Lung (tissue), 12 donors: Measurements from ENCODE around the gene TMC5. TPM values are rescaled to one million over a fixed set of nuclear protein-coding genes. Genes with fewer than 3 reads are reported as not detected.
A peak's percentile ranks its signal among the peaks of the same experiment; 100 is the strongest.

ENCODE experiments used
- ATAC-seq: fragments of 200-7000 bp; cut with Tn5 transposase; one replicate; pipeline ENCODE4 v1.9.1; 2020; ENCODE audit warnings: moderate number of reproducible peaks; ENCODE audit not compliant: insufficient read depth, low FRiP score
- DNase-seq, 3 donors: peaks; one replicate each; pipeline ENCODE4 v3.0.0-alpha.2; 2013 to 2017
- H3K27ac ChIP-seq, 2 donors: one replicate each; pipeline ENCODE4 v1.5.1; 2013; ENCODE audit warnings: mild to moderate bottlenecking in 2 of 2, moderate library complexity in 2 of 2, control low read depth in 1 of 2, inconsistent platforms in 1 of 2, low read depth in 1 of 2, low read length in 1 of 2
- H3K27me3 ChIP-seq, 3 donors: one replicate each; pipeline ENCODE4 v1.5.1; 2013; ENCODE audit warnings: low read length in 2 of 3; ENCODE audit not compliant: control insufficient read depth in 3 of 3, insufficient read depth in 3 of 3
- H3K36me3 ChIP-seq, 4 donors: one replicate each; pipeline ENCODE4 v1.5.1; 2013; ENCODE audit warnings: low read length in 4 of 4, mild to moderate bottlenecking in 1 of 4, moderate library complexity in 1 of 4; ENCODE audit not compliant: control insufficient read depth in 4 of 4, insufficient read depth in 4 of 4
- H3K4me1 ChIP-seq, 5 donors: one replicate each; pipeline ENCODE4 v1.5.1; 2013; ENCODE audit warnings: low read length in 5 of 5, mild to moderate bottlenecking in 2 of 5, moderate library complexity in 1 of 5; ENCODE audit not compliant: control insufficient read depth in 5 of 5, insufficient read depth in 5 of 5
- H3K4me3 ChIP-seq: one replicate; pipeline ENCODE4 v1.5.1; 2013; ENCODE audit warnings: mild to moderate bottlenecking, control low read depth, moderate library complexity
- H3K9ac ChIP-seq, 2 donors: one replicate each; pipeline ENCODE4 v1.5.1; 2013; ENCODE audit warnings: low read length in 2 of 2, control low read depth in 1 of 2; ENCODE audit not compliant: insufficient read depth in 1 of 2
- H3K9me3 ChIP-seq, 4 donors: one replicate each; pipeline ENCODE4 v1.5.1; 2013; ENCODE audit warnings: low read length in 3 of 4, mild to moderate bottlenecking in 1 of 4, moderate library complexity in 1 of 4; ENCODE audit not compliant: control insufficient read depth in 4 of 4, insufficient read depth in 3 of 4
- CTCF ChIP-seq: IDR thresholded peaks from 2 replicates; pipeline ENCODE4 v1.5.1; 2012; ENCODE audit warnings: mild to moderate bottlenecking; ENCODE audit errors: control extremely low read depth, extremely low read depth
- WGBS, 2 donors: extraction: QIAGEN DNeasy Blood & Tissue Kit; methylation state at CpG; one replicate each; pipeline ENCODE4 v1.1.7; 2013; 5-methylcytosine and 5-hydroxymethylcytosine counted together
- polyA plus RNA-seq, 2 donors: library from polyadenylated mRNA; stranded (reverse); fragments of 200-250 nt; gene quantifications; one replicate each; pipeline ENCODE4 v1.2.1, GENCODE V29; 2013
- total RNA-seq, 2 donors: library from RNA; depleted of rRNA in 1 of 2; stranded (reverse); fragments of >200 nt in 1 of 2; gene quantifications; one replicate each; pipeline ENCODE4 v1.2.1, GENCODE V29; 2014 to 2021
- donor health status: control.
- donor health status: control.
- donor health status: Bipolar disorder and iron deficiency.
- donor health status: healthy.
- donor health status: DM: yes; HTN: yes; CAD: no.

Gene TMC5
- total and polyA plus RNA-seq, 4 donors = 43.2 to 129 (median 53.4) TPM

- ATAC-seq = no peak
- Histone ChIP-seq H3K27me3 (peaks cover 0 to 8% (median 8%) of the 10 kb centered on the region in 3 donors), H3K36me3 (no peaks in the 10 kb centered on the region), H3K4me3 (no peak overlapping the region), H3K4me1 (peaks cover 0 to 3% (median 0%) of the 10 kb centered on the region in 5 donors), H3K9me3 (peaks cover 0 to 3% (median 0%) of the 10 kb centered on the region in 4 donors), H3K9ac (no peak overlapping the region), H3K27ac (no peak overlapping the region)
- no peak for DNase-seq
- 73 to 74% methylated on average over 2 of the region's 2 CpGs for WGBS, 2 donors
- TF ChIP-seq CTCF = no peak
Observed at GRCh38 chr16:19415918-19416317, 1.8 kb upstream of the TMC5 start.

DNA sequence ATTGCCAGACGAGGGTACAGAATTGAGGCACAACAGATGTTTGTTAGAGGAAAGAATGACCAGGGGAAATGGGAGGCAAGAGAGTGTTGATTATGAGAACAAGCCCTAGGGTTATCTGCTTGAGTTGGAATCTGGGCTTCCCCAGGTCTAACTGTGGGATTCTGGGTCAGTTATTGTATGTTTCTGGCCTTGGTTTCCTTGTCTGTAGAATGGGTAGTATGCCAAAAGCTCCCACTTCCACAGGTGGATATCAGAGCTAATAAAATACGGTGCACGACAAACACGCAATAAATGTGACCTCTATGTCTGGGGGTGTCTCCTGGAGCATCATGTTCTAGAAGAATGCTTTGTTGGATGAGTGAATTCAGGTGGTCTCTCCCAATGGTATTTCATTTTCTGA is 517 bp downstream of the TMC5 start:
- WGBS, 2 donors = 82 to 83% methylated on average over 4 of the region's 4 CpGs
- DNase-seq (no peak), ATAC-seq (no peak)
- H3K36me3 ChIP-seq = no peaks in the 10 kb centered on the region
- TF ChIP-seq CTCF = no peak
- peak overlapping the region in 1 of 2 donors; percentile 74 for H3K27ac ChIP-seq
- H3K4me3 ChIP-seq = no peak overlapping the region
- H3K4me1 ChIP-seq = peaks cover 0 to 3% (median 0%) of the 10 kb centered on the region in 5 donors
- no peaks in the 10 kb centered on the region for H3K9me3 ChIP-seq
- H3K9ac ChIP-seq = no peak overlapping the region
- H3K27me3 ChIP-seq = no peaks in the 10 kb centered on the region

DNA sequence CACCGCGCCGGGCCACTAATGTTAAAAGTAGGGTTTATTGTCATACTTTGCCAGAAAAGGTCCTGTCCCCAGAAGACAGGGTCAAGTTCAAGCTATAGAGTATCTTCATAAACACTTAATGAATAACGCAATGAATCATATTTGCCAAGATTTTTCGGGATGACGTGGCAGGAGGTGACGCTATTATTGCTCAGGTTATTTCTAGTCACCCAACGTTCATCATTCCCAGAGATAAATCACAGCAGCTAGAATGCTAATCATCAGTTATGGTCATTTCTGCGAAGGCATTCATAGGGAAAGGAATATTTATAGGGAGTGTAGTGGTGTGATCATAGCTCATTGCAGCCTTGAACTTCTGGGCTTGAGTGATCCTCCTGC is 2.0 kb downstream of the TMC5 start:
- 85 to 93% methylated on average over 9 of the region's 9 CpGs for WGBS, 2 donors
- Histone ChIP-seq H3K36me3 (no peaks in the 10 kb centered on the region), H3K27ac (no peak overlapping the region), H3K27me3 (no peaks in the 10 kb centered on the region), H3K9ac (no peak overlapping the region), H3K4me3 (no peak overlapping the region), H3K9me3 (no peaks in the 10 kb centered on the region), H3K4me1 (peaks cover 0 to 3% (median 0%) of the 10 kb centered on the region in 5 donors)
- TF ChIP-seq CTCF = no peak
- no peak for ATAC-seq
- DNase-seq = no peak

GRCh38 chr16:19424478-19424877 is 6.8 kb downstream of the TMC5 start:
- no peaks in the 10 kb centered on the region for H3K9me3 ChIP-seq
- 96% methylated on average over 8 of the region's 8 CpGs for WGBS, 2 donors
- TF ChIP-seq CTCF = no peak
- H3K36me3 ChIP-seq = no peaks in the 10 kb centered on the region
- H3K4me3 ChIP-seq = no peak overlapping the region
- no peaks in the 10 kb centered on the region for H3K27me3 ChIP-seq
- H3K9ac ChIP-seq = no peak overlapping the region
- DNase-seq (no peak), ATAC-seq (no peak)
- peaks cover 0 to 3% (median 0%) of the 10 kb centered on the region in 5 donors for H3K4me1 ChIP-seq
- H3K27ac ChIP-seq = no peak overlapping the region
